Stimulated activated CD4-positive, alpha-beta T cell treated with anti-CD3 and anti-CD28 coated beads, Interleukin-15, amount 100 ng/mL, for 48 hours (primary cell): Measurements from ENCODE around the gene SNRPD1.
"Not testable (repeated sequence)": the region's sequence is repeated elsewhere in the genome, so short reads cannot be mapped to it uniquely, and the experiment has no call there.

ENCODE experiments used
- DNase-seq, 2 donors: peaks; one replicate each; pipeline ENCODE4 v3.0.0-alpha.2; 2020; ENCODE audit warnings: low read depth in 2 of 2

SNRPD1 gene

DNA sequence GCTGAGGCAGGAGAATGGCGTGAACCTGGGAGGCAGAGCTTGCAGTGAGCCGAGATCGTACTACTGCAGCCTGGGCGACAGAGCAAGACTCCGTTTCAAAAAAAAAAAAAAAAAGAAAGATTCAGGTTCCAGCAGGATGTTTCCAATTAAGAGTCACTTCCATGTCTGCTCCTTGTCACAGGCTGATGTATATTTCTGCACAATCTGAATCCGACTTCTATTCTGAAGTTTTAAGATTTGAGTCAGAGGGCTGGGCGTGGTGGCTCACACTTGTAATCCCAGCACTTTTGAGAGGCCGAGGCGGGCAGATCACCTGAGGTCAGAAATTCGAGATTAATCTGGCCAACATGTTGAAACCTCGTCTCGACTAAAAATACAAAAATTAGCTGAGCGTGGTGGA lies 24.7 kb downstream of the SNRPD1 start:
- DNase-seq: no peak

- no peak for DNase-seq
Observed at GRCh38 chr18:21638822-21639221, 26.7 kb downstream of the SNRPD1 start.

GRCh38 chr18:21640375-21640774 lies 28.3 kb downstream of the SNRPD1 start:
- not testable (repeated sequence) for DNase-seq

DNA sequence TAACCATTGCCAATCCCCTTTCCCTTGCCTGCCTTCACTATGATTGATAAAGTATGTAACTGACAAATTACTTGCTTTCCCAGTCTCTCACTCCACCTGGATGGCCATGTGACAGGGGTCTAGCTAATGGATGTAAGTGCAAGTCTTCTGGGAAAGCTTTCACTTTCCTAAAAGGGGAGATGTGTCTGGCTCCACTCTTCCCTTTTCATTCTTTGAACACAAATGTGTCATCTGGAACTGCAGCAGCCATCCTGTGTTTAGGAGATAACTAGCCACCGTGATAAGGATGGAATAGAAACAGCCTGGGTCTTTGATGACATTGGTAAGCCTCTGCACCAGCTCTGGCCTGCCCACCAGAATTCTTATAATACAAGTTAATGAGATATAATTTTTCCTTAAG lies 38.2 kb downstream of the SNRPD1 start:
- no peak for DNase-seq

DNA sequence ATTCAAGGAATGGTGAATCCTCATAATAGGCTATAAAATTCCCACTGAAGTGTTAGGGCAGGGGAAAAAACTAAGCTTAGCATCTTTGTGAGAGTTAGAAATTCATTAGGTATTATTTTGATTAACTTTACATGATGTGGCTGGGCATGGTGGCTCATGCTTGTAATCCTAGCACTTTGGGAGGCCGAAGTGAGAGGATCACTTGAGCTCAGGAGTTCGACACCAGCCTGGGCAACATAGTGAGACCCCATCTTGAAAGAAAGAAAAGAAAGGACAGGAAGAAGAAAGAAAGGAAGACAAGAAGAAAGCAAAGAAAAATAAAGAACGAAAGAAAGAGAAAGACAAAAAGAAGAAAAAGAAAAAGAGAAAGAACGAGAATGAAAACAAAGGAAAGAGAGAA lies 40.0 kb downstream of the SNRPD1 start:
- DNase-seq: no peak

DNA sequence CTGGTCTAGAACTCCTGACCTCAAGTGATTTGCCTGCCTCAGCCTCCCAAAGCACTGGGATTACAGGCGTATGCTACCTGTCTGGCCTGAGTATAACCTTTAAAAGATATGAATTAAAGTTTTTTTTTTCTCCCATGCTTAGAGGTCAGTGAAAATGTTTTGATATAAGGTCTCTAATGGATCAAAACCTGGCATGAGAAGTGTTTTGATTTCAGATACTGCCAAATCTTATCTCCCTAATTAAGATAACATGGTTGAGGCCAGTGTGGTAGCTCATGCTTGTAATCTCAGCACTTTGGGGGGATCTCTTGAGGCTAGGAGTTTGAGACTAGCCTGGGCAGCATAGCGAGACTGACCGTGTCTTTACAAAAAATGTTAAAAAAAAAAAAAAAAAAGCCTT lies 41.2 kb downstream of the SNRPD1 start:
- no peak for DNase-seq

DNA sequence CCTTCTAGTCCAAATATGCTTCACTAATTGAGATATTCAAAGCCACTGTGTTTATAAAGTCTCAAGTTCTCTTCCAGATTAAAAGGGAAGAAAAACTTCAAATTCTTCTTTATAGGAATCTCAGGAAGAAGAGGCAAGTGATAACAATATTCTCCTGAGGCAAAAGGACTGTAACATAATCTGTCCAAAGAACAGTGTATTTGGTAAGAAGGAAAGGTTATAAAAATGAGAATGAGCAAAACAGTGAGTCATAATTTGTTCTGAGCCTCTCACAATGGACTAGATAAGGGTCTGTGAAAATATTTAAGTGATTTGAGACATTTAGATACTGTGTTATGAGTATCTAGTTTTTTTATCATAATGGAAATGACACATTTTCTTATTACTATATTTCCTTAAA lies 44.3 kb downstream of the SNRPD1 start:
- no peak for DNase-seq

DNA sequence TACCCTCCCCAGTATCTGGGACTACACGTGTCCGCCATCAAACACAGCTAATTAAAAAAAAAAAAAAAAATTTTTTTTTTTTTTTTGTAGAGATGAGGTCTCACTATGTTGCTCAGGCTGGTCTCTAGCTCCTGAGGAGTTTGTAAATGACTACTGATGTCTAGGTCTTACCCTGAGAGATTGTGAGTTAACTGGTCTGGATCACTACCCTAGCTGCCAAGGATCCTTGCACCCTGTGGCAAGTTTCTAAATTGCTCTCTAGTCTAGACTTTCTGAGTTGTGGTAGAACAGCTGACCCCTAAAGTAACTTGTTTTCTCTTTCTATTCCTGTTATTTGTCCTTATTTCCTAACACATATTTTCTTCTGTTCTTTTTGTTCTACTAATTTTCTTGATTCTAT lies 48.0 kb downstream of the SNRPD1 start:
- no peak for DNase-seq

DNA sequence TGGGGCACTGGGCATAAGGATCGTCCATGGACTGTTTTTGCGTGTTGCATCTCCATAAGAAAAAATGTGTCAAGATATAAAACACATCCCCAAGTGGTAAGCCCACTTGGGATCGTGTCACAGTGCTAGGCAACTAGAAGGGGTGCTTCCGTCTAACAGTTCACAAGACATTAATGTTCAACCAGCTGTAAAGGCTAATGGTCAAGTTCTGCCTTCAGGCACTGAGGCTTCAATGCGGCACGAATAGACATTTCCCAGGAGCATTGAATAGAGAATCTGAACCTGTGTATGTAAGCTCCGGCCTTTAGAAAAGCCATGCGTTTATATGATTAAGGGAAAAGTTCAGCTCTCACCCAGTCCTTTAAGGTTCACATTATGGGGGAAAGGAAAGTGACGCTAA lies 50.5 kb downstream of the SNRPD1 start:
- no peak for DNase-seq

DNA sequence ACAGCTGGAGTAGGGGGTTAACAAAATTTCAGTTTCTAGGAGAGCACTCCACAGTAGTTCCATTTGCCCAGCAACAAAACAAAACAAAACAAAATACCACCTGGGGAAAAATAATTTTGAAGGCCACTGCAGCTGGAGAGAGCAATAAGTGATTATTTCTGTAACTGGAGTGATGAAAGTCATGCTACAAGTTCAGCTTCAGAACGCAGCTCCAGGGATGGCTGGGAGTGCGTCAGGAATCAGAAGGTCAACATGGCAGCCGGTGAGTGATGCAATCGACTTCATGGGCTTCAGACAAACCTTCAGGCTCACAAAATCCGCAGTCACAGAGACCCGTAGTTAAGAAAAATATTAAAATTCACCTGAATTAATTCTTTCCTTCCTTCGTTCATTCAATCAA lies 51.5 kb downstream of the SNRPD1 start:
- DNase-seq: no peak

GRCh38 chr18:21664069-21664468 lies 52.0 kb downstream of the SNRPD1 start:
- DNase-seq: no peak

- DNase-seq: no peak
Observed at GRCh38 chr18:21669736-21670285, 57.7 kb downstream of the SNRPD1 start.

- no peak for DNase-seq
Observed at GRCh38 chr18:21672521-21673267, 60.6 kb downstream of the SNRPD1 start.

DNA sequence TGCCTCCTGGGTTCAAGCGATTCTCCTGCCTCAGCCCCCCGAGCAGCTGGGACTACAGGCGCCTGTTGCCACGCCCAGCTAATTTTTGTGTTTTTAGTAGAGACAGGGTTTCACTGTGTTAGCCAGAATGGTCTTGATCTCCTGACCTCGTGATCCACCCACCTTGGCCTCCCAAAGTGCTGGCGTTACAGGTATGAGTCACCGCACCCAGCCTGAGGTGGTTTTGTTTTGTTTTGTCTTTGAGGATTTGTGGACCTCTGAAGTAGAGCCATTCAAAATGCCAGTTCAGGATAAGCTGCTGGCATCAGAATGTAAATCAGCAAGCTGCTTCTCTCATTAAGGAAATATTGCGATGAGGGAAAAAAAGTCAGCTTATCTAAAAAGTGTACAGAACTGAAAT lies 63.2 kb downstream of the SNRPD1 start:
- DNase-seq: not testable (repeated sequence)

- DNase-seq: no peak
Observed at GRCh38 chr18:21678859-21679258, 66.7 kb downstream of the SNRPD1 start.

DNA sequence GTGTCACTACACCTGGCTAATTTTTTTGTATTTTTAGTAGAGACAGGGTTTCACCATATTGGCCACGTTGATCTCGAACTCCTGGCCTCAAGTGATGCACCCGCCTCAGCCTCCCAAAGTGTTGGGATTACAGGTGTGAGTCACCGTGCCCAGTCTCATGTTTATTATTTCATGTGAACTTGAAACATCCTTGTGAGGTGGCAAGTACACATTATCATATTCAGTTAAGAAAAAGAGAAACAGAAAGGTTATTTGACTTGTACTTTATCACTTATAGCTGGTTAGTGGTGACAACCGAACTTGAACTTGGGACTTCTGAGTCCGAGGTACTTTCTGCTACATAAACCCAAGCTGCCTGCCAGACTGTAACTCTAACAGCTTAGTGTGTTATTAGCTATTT lies 68.0 kb downstream of the SNRPD1 start:
- DNase-seq: no peak

GRCh38 chr18:21682371-21683051 lies 70.4 kb downstream of the SNRPD1 start:
- no peak for DNase-seq
